IMR-90 (cell line): ENCODE results near the gene VWA7. TPM values are rescaled to one million over a fixed set of nuclear protein-coding genes. Genes with fewer than 3 reads are reported as not detected.
"Not testable (repeated sequence)": the region's sequence is repeated elsewhere in the genome, so short reads cannot be mapped to it uniquely, and the experiment has no call there.

ENCODE experiments used
- ATAC-seq: fragments of 200-7000 bp; cut with Tn5 transposase; 2 replicates; pipeline ENCODE4 v1.9.1; 2020; ENCODE audit warnings: low read depth, mild to moderate bottlenecking, moderate library complexity
- BruUV-seq: library from RNA; stranded (reverse); fragments of 400-500 nt; replicated peaks from 2 replicates; lab custom pipeline; 2021; lab: Mats Ljungman, UMichigan
- CTCF ChIA-PET: fragments of 300-600 bp; formaldehyde crosslinking; extraction: SDS; loops from one replicate; lab custom pipeline; 2021; ENCODE audit warnings: antibody characterized with exemption; lab: Yijun Ruan, JAX
- POLR2A ChIA-PET: fragments of 300-600 bp; sonication (Branson Sonifier 250); formaldehyde crosslinking; loops from one replicate; lab custom pipeline; 2022; ENCODE audit warnings: antibody characterized with exemption; ENCODE audit not compliant: unreplicated experiment; lab: Charles Lee
- DNase-seq: peaks from one replicate; pipeline ENCODE4 v3.0.0; 2013
- H2AFZ ChIP-seq: replicated peaks from 2 replicates; pipeline ENCODE3; 2013; ENCODE audit warnings: low read length, mild to moderate bottlenecking; ENCODE audit not compliant: poor library complexity
- H2AK5ac ChIP-seq: 2 replicates; pipeline ENCODE4 v1.6.1; 2013; ENCODE audit warnings: low read depth, low read length, inconsistent platforms
- H2AK9ac ChIP-seq: replicated peaks from 2 replicates; pipeline ENCODE3; 2013; ENCODE audit warnings: mild to moderate bottlenecking, low read depth, low read length, moderate library complexity; ENCODE audit not compliant: poor library complexity
- H2BK120ac ChIP-seq: 2 replicates; pipeline ENCODE4 v1.6.1; 2013; ENCODE audit warnings: low read depth, low read length, inconsistent platforms
- H2BK15ac ChIP-seq: 3 replicates; pipeline ENCODE4 v1.6.1; 2013; ENCODE audit warnings: low read depth, low read length, inconsistent platforms
- H2BK20ac ChIP-seq: 2 replicates; pipeline ENCODE4 v1.6.1; 2013; ENCODE audit warnings: low read depth, mild to moderate bottlenecking, inconsistent platforms, low read length, moderate library complexity
- H2BK5ac ChIP-seq: 2 replicates; pipeline ENCODE4 v1.6.1; 2013; ENCODE audit warnings: mild to moderate bottlenecking, low read depth, low read length, inconsistent platforms; ENCODE audit not compliant: poor library complexity, severe bottlenecking
- H3K14ac ChIP-seq: replicated peaks from 2 replicates; pipeline ENCODE4 v1.6.1; 2013; ENCODE audit warnings: low read depth, low read length, inconsistent platforms
- H3K18ac ChIP-seq: 2 replicates; pipeline ENCODE4 v1.6.1; 2013; ENCODE audit warnings: low read depth, low read length, control low read depth
- H3K23ac ChIP-seq: 2 replicates; pipeline ENCODE4 v1.6.1; 2013; ENCODE audit warnings: low read depth, low read length, inconsistent platforms
- H3K27ac ChIP-seq: 2 replicates; pipeline ENCODE4 v1.5.1; 2013; ENCODE audit warnings: mild to moderate bottlenecking, control low read depth, low read length; ENCODE audit not compliant: insufficient read depth
- H3K27me3 ChIP-seq: 2 replicates; pipeline ENCODE4 v1.6.1; 2013; ENCODE audit warnings: low read length; ENCODE audit not compliant: control insufficient read depth, insufficient read depth
- H3K36me3 ChIP-seq: 2 replicates; pipeline ENCODE4 v1.6.1; 2013; ENCODE audit warnings: low read length, mixed read lengths; ENCODE audit not compliant: control insufficient read depth, insufficient read depth
- H3K4ac ChIP-seq: 2 replicates; pipeline ENCODE4 v1.6.1; 2013; ENCODE audit warnings: low read depth, low read length, inconsistent platforms
- H3K4me1 ChIP-seq: 2 replicates; pipeline ENCODE4 v1.6.1; 2013; ENCODE audit warnings: low read length, mixed read lengths; ENCODE audit not compliant: control insufficient read depth, insufficient read depth
- H3K4me2 ChIP-seq: 2 replicates; pipeline ENCODE4 v1.6.1; 2013; ENCODE audit warnings: low read depth, mild to moderate bottlenecking, control low read depth, low read length, moderate library complexity
- H3K4me3 ChIP-seq: 2 replicates; pipeline ENCODE4 v1.5.1; 2013; ENCODE audit warnings: low read depth, mild to moderate bottlenecking, control low read depth, low read length, moderate library complexity; ENCODE audit not compliant: insufficient read depth
- H3K56ac ChIP-seq: 2 replicates; pipeline ENCODE4 v1.6.1; 2013; ENCODE audit warnings: low read length, inconsistent platforms; ENCODE audit not compliant: insufficient read depth; ENCODE audit errors: extremely low read depth
- H3K79me1 ChIP-seq, 2 experiments: 2 replicates each; pipeline ENCODE4 v1.6.1; 2013; ENCODE audit warnings: low read length in 2 of 2, inconsistent platforms in 1 of 2, low read depth in 1 of 2
- H3K9ac ChIP-seq: 2 replicates; pipeline ENCODE4 v1.6.1; 2013; ENCODE audit warnings: low read depth, low read length, control low read depth
- H3K9me1 ChIP-seq: 2 replicates; pipeline ENCODE4 v1.6.1; 2013; ENCODE audit warnings: low read length, inconsistent platforms; ENCODE audit not compliant: insufficient read depth
- H3K9me3 ChIP-seq: 2 replicates; pipeline ENCODE4 v1.6.1; 2013; ENCODE audit warnings: low read length; ENCODE audit not compliant: control insufficient read depth, insufficient read depth
- H4K20me1 ChIP-seq: 2 replicates; pipeline ENCODE4 v1.6.1; 2013; ENCODE audit warnings: low read length, inconsistent platforms; ENCODE audit not compliant: insufficient read depth
- H4K5ac ChIP-seq: 2 replicates; pipeline ENCODE4 v1.6.1; 2013; ENCODE audit warnings: mild to moderate bottlenecking, low read depth, low read length, control low read depth
- H4K8ac ChIP-seq, 2 experiments: 2 replicates each; pipeline ENCODE4 v1.6.1; 2013; ENCODE audit warnings: low read depth in 2 of 2, low read length in 2 of 2, control low read depth in 1 of 2, inconsistent platforms in 1 of 2
- H4K91ac ChIP-seq: 2 replicates; pipeline ENCODE4 v1.6.1; 2013; ENCODE audit warnings: low read depth, low read length, inconsistent platforms; ENCODE audit not compliant: insufficient read depth
- WGBS, 2 experiments: methylation state at CpG; one replicate each; pipeline versions ENCODE4 v1.1.5 to v1.1.7; 2013; ENCODE audit warnings: missing lambda C conversion rate in 2 of 2; ENCODE audit not compliant: insufficient read length in 1 of 2; ENCODE audit errors: extremely low coverage in 2 of 2; 5-methylcytosine and 5-hydroxymethylcytosine counted together
- dilution Hi-C: fragments of 300-500 bp; cut with HindIII; formaldehyde crosslinking; loops from one replicate; pipeline ENCODE4 v1.14.3; 2018; ENCODE audit warnings: low sequenced_read_pairs; ENCODE audit not compliant: unreplicated experiment
- in situ Hi-C: fragments of 300-500 bp; cut with MboI; formaldehyde crosslinking; loops from 3 replicates; pipeline ENCODE4 v1.14.3; 2019; ENCODE audit warnings: low sequenced_read_pairs, inconsistent platforms, mixed read lengths
- intact Hi-C: fragments of 100-400 bp; cut with micrococcal nuclease; formaldehyde crosslinking; loops from 2 replicates; pipeline ENCODE4 v1.10.0; 2022
- polyA plus RNA-seq, 3 experiments: library from polyadenylated mRNA; depleted of rRNA; stranded (reverse); fragments of >200 nt; gene quantifications; 2 replicates each; pipeline ENCODE4 v1.2.3, GENCODE V29; 2012; ENCODE audit warnings: low replicate concordance in 1 of 3
- total RNA-seq: library from RNA; depleted of rRNA; stranded (reverse); fragments of >200 nt; gene quantifications from 2 replicates; pipeline ENCODE4 v1.2.3, GENCODE V29; 2012

VWA7 gene
- total and polyA plus RNA-seq, 2 of the 4 experiments (the other 2 are of a cell fraction) = under 0.01 to 1.4 TPM

DNA sequence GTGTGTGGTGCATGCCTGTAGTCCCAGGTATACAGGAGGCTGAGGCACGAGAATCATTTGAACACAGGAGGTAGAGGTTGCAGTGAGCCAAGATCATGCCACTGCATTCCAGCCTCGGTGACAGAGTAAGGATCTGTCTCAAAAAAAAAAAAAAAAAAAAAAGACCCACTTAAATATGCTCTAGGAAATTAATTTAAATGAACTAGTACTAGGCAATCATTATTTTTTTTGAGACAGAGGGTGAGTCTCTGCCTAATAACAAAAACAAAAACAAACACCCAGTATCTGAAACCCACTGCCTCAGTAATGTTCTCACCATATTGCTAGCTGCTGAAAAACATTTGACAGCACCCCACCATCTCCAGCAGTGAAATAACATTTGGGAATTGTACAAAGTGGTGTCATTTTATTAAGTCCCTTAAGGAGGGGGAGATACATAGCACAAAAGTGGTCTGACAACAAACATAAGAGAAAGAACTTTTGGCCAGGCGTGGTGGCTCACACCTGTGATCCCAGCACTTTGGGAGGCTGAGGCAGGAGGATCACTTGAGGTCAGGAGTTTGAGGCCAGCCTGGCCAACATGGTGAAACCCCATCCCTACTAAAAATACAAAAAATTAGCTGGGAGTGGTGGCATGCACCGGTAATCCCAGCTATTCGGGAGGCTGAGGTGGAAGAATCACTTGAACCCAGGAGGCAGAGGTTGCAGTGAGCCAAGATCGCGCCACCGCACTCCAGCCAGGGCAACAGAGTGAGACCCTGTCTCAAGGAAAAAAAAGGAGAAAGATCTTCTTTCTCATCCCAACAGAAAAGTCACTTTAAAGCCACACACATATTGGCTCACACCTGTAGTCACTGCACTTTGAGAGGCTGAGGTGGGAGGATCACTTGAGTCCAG lies 24.2 kb upstream of the VWA7 start:
- H3K56ac ChIP-seq, H4K20me1 ChIP-seq, intact Hi-C loops, BruUV-seq, H3K27ac ChIP-seq, H3K36me3 ChIP-seq, H3K18ac ChIP-seq, H3K4me2 ChIP-seq, POLR2A ChIA-PET, H3K9me3 ChIP-seq, H3K14ac ChIP-seq, H2BK5ac ChIP-seq, H2BK20ac ChIP-seq, H2AK5ac ChIP-seq, H3K9ac ChIP-seq, H4K91ac ChIP-seq, H4K5ac ChIP-seq, H3K23ac ChIP-seq, dilution Hi-C loops, H3K4ac ChIP-seq, H3K4me1 ChIP-seq, H3K27me3 ChIP-seq, H4K8ac ChIP-seq, H3K4me3 ChIP-seq, H2AFZ ChIP-seq, H2BK120ac ChIP-seq, H3K9me1 ChIP-seq, in situ Hi-C loops, H2AK9ac ChIP-seq, H2BK15ac ChIP-seq, ATAC-seq, DNase-seq: not testable (repeated sequence)
- 100% methylated on average over 1 of the region's 8 CpGs; no CpG with 5 or more reads in 1 of the 2 experiments for WGBS, 2 experiments
- H3K79me1 ChIP-seq = peaks cover 14 to 32% of the 10 kb centered on the region in 2 experiments
- CTCF ChIA-PET = interaction anchor here (0.6 kb wide), 1 partner anchor 149 kb away, joined by 4 read pairs; no protein-coding TSS in a partner anchor
